Measurements from ENCODE around the gene SCARB1. TPM values are rescaled to one million over a fixed set of nuclear protein-coding genes. Genes with fewer than 3 reads are reported as not detected.
A peak's percentile ranks its signal among the peaks of the same experiment; 100 is the strongest.

SCARB1 gene
- total RNA-seq, 1 donor from 2014 or later = 24.0 TPM

DNA sequence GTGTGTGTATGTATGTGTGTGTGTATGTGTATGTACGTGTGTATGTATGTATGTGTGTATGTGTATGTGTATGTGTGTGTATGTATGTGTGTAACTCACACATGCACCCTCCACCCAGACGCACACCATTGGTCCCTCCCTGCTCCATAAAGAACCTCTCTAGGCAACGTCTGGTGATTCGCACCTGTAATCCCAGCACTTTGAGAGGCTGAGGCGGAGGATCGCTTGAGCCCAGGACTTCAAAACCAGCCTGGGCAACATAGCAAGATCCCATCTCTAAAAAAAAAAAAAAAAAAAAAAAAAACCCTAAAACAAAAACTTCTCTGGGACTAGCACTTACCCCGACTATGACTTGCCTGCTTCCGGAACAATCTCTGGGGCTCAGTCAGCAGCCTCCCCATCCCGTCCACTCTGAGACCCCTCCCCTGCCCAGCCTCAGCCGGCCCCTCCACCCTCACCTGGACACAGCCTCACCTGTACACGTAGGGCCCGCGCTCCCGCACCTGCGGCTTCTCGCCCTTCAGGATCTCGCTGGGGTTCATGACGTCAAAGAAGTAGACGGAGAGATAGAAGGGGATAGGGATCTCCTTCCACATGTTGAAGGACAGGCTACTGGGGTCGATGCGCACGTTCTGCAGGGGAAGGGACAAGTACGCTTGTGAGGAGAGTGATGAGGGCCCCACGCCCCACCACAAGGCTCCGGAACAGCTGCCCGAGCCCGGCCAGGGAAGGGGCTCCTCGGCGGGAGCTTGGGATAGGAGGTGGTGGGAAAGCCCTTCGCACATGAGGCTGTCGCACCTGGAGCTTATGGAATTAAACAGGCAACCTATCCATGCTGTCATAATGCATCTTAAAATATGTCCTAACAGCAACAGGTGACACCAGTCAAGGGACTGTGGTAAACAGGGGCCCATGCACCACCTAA, 46.3 kb downstream of the SCARB1 start:
- ATAC-seq (no peak), DNase-seq (no peak)
- TF ChIP-seq, protein P1, sequence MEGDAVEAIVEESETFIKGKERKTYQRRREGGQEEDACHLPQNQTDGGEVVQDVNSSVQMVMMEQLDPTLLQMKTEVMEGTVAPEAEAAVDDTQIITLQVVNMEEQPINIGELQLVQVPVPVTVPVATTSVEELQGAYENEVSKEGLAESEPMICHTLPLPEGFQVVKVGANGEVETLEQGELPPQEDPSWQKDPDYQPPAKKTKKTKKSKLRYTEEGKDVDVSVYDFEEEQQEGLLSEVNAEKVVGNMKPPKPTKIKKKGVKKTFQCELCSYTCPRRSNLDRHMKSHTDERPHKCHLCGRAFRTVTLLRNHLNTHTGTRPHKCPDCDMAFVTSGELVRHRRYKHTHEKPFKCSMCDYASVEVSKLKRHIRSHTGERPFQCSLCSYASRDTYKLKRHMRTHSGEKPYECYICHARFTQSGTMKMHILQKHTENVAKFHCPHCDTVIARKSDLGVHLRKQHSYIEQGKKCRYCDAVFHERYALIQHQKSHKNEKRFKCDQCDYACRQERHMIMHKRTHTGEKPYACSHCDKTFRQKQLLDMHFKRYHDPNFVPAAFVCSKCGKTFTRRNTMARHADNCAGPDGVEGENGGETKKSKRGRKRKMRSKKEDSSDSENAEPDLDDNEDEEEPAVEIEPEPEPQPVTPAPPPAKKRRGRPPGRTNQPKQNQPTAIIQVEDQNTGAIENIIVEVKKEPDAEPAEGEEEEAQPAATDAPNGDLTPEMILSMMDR (IDR thresholded peaks at IDR 0.05) = no peak
- Histone ChIP-seq H3K4me3 (no peak overlapping the region), H3K9me3 (no peaks in the 10 kb centered on the region), H3K4me1 (no peaks in the 10 kb centered on the region), H3K36me3 (peaks cover 14% of the 10 kb centered on the region), H3K27ac (no peak overlapping the region), H3K27me3 (ENCODE audit: low read depth) (no peaks in the 10 kb centered on the region)
- intact Hi-C loops (cut with DNase I) = no loop called here

DNA sequence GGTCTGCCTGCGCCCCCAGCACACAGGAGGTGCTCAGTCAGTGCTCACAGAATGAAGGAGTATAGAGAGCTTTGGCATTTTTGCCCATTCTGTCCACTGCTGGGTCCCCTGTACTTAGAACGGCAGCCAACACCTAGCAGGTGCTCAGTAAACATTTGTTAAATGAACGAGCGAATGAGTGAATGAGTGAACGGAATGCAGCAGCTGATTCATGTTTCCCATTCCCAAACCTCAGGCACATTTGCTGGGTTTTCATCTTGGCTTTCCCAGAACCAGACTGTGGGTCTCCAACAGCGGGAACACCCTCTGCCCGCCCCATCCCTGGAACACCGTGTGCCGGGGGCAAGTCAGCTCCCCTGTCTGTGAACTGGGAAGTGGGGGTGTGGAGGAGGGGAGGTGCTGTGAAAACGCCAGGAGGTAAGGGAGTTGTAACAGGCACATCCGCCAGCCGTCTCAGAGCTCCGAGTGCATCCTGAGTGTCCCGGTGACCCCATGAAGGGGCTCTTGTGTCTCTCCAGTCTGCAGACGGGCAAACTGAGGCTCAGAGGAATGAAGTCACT, 47.3 kb downstream of the SCARB1 start:
- ATAC-seq (no peak), DNase-seq (no peak)
- TF ChIP-seq, protein P1 (IDR thresholded peaks at IDR 0.05) = no peak
- H3K9me3 ChIP-seq = no peaks in the 10 kb centered on the region
- no peaks in the 10 kb centered on the region for H3K4me1 ChIP-seq
- peaks cover 18% of the 10 kb centered on the region for H3K36me3 ChIP-seq
- no peak overlapping the region for H3K4me3 ChIP-seq
- H3K27me3 ChIP-seq (ENCODE audit: low read depth) = no peaks in the 10 kb centered on the region
- no peak overlapping the region for H3K27ac ChIP-seq
- intact Hi-C loops (cut with DNase I) = no loop called here

DNA sequence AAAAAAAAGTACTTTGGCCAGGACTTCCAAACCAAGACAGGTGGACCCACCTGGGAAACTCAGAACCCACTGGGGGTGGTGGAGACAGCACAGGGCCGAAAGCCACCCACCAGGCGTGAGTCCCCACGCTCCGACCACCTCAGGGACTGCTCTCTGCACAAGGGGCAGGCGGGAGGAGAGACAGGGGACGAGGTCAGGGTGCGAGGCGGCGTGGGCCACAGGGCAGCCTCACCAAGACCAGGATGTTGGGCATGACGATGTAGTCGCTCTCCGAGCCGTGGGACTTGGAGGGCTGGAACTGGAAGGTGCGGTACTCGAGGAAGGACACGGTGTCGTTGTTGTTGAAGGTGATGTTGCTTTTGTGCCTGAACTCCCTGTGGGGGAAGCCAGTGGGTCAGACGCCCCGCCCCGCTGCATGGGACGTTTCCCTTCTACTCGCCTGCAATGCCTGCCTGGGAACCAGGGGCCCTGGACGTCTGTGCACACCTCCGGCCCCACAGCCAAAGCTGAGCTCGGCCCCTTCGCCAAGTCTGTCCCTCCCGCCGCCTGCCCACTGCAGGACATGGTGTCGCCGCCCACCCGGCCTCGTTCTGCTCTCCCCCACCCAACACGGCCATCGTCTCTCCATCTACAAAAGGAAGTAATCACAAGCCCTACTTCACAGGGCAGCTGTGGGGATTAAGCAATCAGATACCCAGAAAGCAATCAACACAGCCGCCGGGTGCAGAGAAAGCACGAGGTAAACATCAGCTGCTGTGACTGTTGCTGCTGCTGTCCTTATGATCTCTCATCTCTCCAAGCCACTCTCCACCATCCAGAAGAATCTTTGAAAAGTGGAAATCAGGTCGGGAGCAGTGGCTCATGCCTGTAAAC, 48.7 kb downstream of the SCARB1 start:
- DNase-seq (peak; percentile 51), ATAC-seq (peak in 1 of 2 donors; percentile 44)
- peaks cover 18% of the 10 kb centered on the region for H3K36me3 ChIP-seq
- TF ChIP-seq, protein P1 (IDR thresholded peaks at IDR 0.05) = no peak
- no peaks in the 10 kb centered on the region for H3K4me1 ChIP-seq
- H3K4me3 ChIP-seq = no peak overlapping the region
- H3K27ac ChIP-seq = no peak overlapping the region
- H3K9me3 ChIP-seq = no peaks in the 10 kb centered on the region
- intact Hi-C loops (cut with DNase I) = no loop called here
- H3K27me3 ChIP-seq (ENCODE audit: low read depth) = no peaks in the 10 kb centered on the region

DNA sequence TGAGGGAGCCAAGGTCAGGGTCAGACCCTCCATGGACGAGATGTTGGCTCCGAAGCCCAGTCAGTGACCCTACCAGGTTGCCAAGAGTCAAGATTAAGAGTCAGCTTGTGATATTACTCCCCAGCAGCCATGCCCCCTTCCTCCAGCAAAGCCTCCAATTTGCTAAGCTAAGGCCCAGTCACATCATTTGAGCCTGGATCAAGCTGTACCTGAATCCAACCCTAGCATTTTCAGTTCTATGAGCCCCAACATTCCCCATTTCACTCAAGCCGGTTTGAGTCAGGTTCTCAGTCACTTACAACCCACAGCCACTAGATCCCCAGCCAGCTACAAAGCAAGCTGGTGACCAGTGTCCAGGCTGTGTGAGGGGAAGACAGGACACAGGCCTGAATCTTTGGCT, 49.9 kb downstream of the SCARB1 start:
- H3K9me3 ChIP-seq = no peaks in the 10 kb centered on the region
- no peak overlapping the region for H3K4me3 ChIP-seq
- intact Hi-C loops (cut with DNase I) = no loop called here
- TF ChIP-seq, protein P1 (IDR thresholded peaks at IDR 0.05) = no peak
- no peak overlapping the region for H3K27ac ChIP-seq
- DNase-seq = no peak
- no peak for ATAC-seq
- no peaks in the 10 kb centered on the region for H3K27me3 ChIP-seq (ENCODE audit: low read depth)
- H3K36me3 ChIP-seq = peaks cover 18% of the 10 kb centered on the region
- H3K4me1 ChIP-seq = no peaks in the 10 kb centered on the region

DNA sequence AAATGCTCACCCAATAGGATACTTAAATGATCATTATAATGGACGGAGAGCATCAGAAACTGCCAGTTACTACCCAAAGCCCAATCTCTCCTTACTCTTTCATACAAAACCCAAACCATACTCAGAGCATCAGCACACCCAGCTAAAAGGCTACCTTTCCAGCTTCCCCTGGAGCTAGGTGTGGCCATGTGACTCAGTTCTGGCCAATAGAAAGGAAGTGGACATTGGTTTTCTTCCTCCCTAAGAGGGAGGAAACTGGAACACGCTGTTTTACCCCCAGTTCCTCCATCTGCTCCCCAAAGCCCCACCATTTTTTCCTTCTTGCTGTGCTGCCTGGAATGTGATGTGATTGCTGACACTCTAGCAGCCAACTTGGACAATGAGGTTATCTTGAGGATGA, 50.7 kb downstream of the SCARB1 start:
- ATAC-seq = no peak
- H3K9me3 ChIP-seq = no peaks in the 10 kb centered on the region
- H3K27ac ChIP-seq = no peak overlapping the region
- H3K27me3 ChIP-seq (ENCODE audit: low read depth) = no peaks in the 10 kb centered on the region
- no peak for DNase-seq
- intact Hi-C loops (cut with DNase I) = no loop called here
- no peaks in the 10 kb centered on the region for H3K4me1 ChIP-seq
- H3K4me3 ChIP-seq = no peak overlapping the region
- TF ChIP-seq, protein P1 (IDR thresholded peaks at IDR 0.05) = no peak
- peaks cover 18% of the 10 kb centered on the region for H3K36me3 ChIP-seq

Data from lower lobe of right lung (tissue), 2 donors.